Measurements from ENCODE around the gene VSTM4.

- no peak for TF ChIP-seq POLR2A (IDR thresholded peaks at IDR 0.05)
- no peak for TF ChIP-seq POLR2AphosphoS5 (IDR thresholded peaks at IDR 0.05)
- TF ChIP-seq CTCF (IDR thresholded peaks at IDR 0.05): no peak
Observed at GRCh38 chr10:49068209-49068608, 47.1 kb downstream of the VSTM4 start.
